Measurements from ENCODE around the gene CABP2. TPM values are rescaled to one million over a fixed set of nuclear protein-coding genes. Genes with fewer than 3 reads are reported as not detected.
"Not testable (repeated sequence)": the region's sequence is repeated elsewhere in the genome, so short reads cannot be mapped to it uniquely, and the experiment has no call there.

CABP2 gene
- total RNA-seq, 1 donor from 2014 or later, result not detected

DNA sequence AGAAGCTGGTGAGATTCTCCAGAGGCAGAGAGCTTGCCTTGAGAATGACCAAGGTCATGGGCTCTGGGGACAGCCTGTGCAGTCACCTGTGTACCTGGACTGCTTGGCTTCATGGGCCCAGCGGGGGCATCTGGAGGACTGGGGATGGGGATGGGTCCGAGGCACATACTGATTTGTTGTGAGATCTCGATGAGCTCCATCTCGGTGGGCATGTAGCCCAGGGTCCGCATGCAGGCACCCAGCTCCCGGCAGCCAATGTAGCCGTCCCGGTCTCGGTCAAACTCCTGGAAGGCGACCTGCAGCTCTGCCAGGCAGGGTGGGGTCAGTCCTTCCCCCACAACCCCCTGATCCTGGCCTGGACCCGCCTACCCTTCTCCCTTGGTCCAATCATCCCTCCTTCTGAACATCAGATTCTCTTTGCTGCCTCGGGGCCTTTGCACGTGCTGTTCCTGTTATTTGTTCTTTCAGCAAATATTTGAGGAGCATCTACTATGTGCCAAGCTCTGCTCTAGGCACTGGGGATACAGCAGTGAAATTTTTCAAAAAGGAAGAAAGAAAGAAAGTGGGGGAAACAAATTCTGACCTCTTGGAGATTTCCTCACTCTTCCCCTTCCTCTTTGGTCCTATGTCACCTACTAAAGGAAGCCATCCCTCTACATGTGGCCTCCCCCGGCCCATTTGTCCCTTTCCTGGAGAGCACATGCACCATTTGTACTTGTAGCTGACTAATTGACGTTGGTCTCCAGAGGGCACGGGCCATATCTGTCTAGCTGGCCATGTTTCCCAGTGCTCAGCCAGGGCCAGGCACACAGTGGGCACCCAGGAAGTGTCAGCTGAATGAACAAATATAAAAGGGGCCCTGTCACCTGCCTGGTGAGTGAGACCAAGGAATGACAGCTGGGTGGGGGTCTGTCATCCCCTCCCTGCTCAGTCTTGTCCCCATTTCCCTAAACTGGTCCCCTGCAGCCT is 2.1 kb downstream of the CABP2 start:
- Mint-ChIP-seq H3K4me3 (no peak overlapping the region), H3K4me1 (no peaks in the 10 kb centered on the region), H3K9me3 (no peaks in the 10 kb centered on the region), H3K27me3 (ENCODE audit: low read depth) (peaks cover 18% of the 10 kb centered on the region), H3K36me3 (no peaks in the 10 kb centered on the region), H3K27ac (no peak overlapping the region)
- DNase-seq (ENCODE audit: low spot score in 2 of 2, unreplicated experiment in 2 of 2), result no peak
- TF ChIP-seq, protein P1, sequence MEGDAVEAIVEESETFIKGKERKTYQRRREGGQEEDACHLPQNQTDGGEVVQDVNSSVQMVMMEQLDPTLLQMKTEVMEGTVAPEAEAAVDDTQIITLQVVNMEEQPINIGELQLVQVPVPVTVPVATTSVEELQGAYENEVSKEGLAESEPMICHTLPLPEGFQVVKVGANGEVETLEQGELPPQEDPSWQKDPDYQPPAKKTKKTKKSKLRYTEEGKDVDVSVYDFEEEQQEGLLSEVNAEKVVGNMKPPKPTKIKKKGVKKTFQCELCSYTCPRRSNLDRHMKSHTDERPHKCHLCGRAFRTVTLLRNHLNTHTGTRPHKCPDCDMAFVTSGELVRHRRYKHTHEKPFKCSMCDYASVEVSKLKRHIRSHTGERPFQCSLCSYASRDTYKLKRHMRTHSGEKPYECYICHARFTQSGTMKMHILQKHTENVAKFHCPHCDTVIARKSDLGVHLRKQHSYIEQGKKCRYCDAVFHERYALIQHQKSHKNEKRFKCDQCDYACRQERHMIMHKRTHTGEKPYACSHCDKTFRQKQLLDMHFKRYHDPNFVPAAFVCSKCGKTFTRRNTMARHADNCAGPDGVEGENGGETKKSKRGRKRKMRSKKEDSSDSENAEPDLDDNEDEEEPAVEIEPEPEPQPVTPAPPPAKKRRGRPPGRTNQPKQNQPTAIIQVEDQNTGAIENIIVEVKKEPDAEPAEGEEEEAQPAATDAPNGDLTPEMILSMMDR (IDR thresholded peaks at IDR 0.05; ENCODE audit: unreplicated experiment), result no peak

DNA sequence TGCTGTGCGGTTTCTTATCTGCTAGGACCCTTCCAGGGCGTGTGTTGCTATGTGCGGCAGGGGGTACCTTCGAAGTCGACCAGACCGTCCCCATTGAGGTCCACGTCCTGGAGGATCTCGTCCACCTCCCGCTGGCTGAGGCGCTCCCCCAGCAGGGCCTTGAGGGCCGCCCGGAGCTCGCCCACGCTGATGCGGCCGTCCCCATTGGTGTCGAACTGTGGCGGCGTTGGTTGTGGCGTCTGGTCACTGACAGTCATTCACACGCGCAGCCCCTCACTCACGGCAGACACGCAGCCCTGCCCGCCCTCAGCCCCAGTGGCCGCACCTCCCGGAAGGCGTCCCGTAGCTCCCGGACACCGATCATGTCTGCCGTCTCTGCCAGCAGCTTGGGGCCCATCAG is 3.5 kb downstream of the CABP2 start:
- H3K36me3 Mint-ChIP-seq, result no peaks in the 10 kb centered on the region
- peaks cover 19% of the 10 kb centered on the region for H3K27me3 Mint-ChIP-seq (ENCODE audit: low read depth)
- no peak overlapping the region for H3K4me3 Mint-ChIP-seq
- DNase-seq (ENCODE audit: low spot score in 2 of 2, unreplicated experiment in 2 of 2), result no peak
- no peaks in the 10 kb centered on the region for H3K9me3 Mint-ChIP-seq
- no peaks in the 10 kb centered on the region for H3K4me1 Mint-ChIP-seq
- no peak overlapping the region for H3K27ac Mint-ChIP-seq
- TF ChIP-seq, protein P1 (IDR thresholded peaks at IDR 0.05; ENCODE audit: unreplicated experiment), result no peak

DNA sequence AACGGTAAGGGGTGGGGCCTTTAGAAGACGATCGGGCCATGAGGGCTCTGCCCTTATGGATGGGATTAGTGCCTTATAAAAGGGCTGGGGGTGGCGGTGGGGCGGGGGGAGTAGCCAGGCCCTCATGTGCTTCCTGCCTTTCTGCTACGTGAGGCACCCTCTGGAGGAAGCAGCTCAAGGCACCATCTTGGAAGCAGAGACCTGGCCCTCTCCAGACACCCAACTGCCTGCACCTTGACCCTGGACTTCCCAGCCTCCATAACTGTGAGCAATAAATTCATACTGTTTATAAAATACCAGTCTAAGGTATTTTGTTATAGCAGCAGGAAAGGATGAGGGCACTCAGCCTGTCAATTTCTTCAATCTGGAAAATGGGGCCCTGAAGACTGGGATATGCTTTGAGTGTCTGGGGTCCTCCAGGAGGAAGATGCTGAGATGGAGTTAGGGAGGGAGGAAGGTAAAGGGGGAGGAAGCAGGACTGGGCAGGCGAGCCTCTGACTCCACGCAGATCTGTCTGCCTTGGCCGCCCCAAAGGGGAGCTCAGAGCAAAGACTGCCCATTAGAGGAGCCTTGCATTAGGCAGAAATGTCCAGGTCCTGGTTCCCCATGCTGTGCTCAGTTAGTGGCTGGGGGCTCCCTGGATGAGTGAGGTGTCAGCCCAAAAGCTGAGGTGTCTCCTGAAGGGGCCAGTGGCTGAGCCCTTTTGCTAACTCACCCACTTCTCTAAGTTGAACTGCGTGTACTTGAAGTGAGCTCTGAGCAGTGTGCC is 5.3 kb downstream of the CABP2 start:
- Mint-ChIP-seq H3K4me1 (no peaks in the 10 kb centered on the region), H3K4me3 (no peak overlapping the region), H3K9me3 (no peaks in the 10 kb centered on the region), H3K36me3 (no peaks in the 10 kb centered on the region), H3K27ac (no peak overlapping the region), H3K27me3 (ENCODE audit: low read depth) (peaks cover 28% of the 10 kb centered on the region)
- TF ChIP-seq, protein P1 (IDR thresholded peaks at IDR 0.05; ENCODE audit: unreplicated experiment), result no peak
- no peak for DNase-seq (ENCODE audit: low spot score in 2 of 2, unreplicated experiment in 2 of 2)

DNA sequence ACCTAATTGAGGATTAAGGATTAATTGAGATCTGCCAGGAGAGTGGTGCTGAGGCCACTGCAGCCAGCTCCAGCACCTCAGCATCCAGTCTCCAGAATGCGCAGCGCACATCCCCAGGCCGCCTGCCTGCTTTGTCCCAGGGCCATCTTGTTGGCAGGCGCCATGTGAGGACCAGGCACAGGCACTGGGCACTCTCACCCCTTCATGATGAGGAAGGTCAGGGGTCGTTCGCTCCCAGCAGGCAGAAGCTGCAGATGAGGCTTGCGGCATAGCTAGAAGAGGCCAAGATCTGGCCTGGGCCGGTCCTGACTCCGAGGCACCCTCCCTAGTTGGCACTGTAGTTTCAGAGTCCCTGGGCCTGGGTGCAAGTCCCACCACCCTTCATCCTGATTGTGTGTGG is 6.4 kb downstream of the CABP2 start:
- TF ChIP-seq, protein P1 (IDR thresholded peaks at IDR 0.05; ENCODE audit: unreplicated experiment), result no peak
- Mint-ChIP-seq H3K4me3 (no peak overlapping the region), H3K4me1 (no peaks in the 10 kb centered on the region), H3K9me3 (no peaks in the 10 kb centered on the region), H3K36me3 (no peaks in the 10 kb centered on the region), H3K27ac (no peak overlapping the region), H3K27me3 (ENCODE audit: low read depth) (peaks cover 32% of the 10 kb centered on the region)
- DNase-seq (ENCODE audit: low spot score in 2 of 2, unreplicated experiment in 2 of 2), result no peak

DNA sequence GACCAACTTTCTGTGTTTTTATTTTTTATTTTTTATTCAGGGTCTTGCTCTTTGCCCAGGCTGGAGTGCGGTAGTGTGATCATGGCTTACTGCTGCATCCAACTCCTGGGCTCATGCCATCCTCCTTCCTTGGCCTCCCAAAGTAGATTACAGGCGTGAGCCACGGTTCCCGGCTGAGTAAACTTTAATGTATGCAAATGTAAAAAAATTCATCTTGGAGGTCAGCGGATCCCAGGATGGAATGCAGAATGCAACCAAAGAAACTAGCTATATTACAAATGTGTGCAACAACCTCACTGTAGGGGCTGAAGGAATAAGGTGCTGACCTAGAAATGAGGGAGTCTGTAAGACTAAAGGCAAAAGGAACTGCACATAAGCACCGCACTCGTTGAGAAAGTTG is 9.1 kb downstream of the CABP2 start:
- H3K27ac Mint-ChIP-seq, result no peak overlapping the region
- no peaks in the 10 kb centered on the region for H3K9me3 Mint-ChIP-seq
- peaks cover 42% of the 10 kb centered on the region for H3K27me3 Mint-ChIP-seq (ENCODE audit: low read depth)
- no peaks in the 10 kb centered on the region for H3K36me3 Mint-ChIP-seq
- DNase-seq (ENCODE audit: low spot score in 2 of 2, unreplicated experiment in 2 of 2), result no peak
- TF ChIP-seq, protein P1 (IDR thresholded peaks at IDR 0.05; ENCODE audit: unreplicated experiment), result no peak
- no peak overlapping the region for H3K4me3 Mint-ChIP-seq
- H3K4me1 Mint-ChIP-seq, result peaks cover 1% of the 10 kb centered on the region

DNA sequence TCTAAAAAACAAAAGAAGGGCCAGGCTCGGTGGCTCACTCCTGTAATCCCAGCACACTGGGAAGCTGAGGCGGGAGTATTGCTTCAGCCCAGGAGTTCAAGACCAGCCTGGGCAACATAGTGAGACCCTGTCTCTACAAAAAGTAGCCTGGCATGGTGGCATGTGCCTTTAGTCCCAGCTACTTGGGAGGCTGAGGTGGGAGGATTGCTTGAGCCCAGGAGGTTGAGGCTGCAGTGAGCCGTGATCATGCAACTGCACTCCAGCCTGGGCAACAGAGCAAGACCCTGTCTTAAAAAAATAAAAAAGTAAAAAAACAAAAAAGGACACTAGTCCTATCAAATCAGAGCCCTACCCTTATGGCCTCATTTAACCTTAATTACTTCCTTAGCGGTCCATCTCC is 11.7 kb downstream of the CABP2 start:
- Mint-ChIP-seq H3K4me1 (peaks cover 12% of the 10 kb centered on the region), H3K27me3 (ENCODE audit: low read depth) (peaks cover 37% of the 10 kb centered on the region)
- DNase-seq (ENCODE audit: low spot score in 2 of 2, unreplicated experiment in 2 of 2); H3K4me3 Mint-ChIP-seq; H3K27ac Mint-ChIP-seq; H3K9me3 Mint-ChIP-seq; H3K36me3 Mint-ChIP-seq: not testable (repeated sequence)
